OCI-LY7 (cell line): Measurements from ENCODE around the gene GAR1. TPM values are rescaled to one million over a fixed set of nuclear protein-coding genes. Genes with fewer than 3 reads are reported as not detected.

Source experiments
- BruUV-seq: library from RNA; stranded (reverse); fragments of 400-500 nt; replicated peaks from 2 replicates; lab custom pipeline; 2021; lab: Mats Ljungman, UMichigan
- CTCF ChIA-PET: fragments of 300-600 bp; sonication (Branson Sonifier 250); formaldehyde crosslinking; loops from one replicate; lab custom pipeline; 2022; ENCODE audit warnings: antibody characterized with exemption; ENCODE audit not compliant: unreplicated experiment; lab: Charles Lee
- POLR2A ChIA-PET: fragments of 300-600 bp; sonication (Branson Sonifier 250); formaldehyde crosslinking; loops from one replicate; lab custom pipeline; 2022; ENCODE audit warnings: antibody characterized with exemption; lab: Charles Lee
- DNase-seq: peaks from one replicate; pipeline ENCODE4 v3.0.0-alpha.2; 2015; ENCODE audit warnings: low spot score
- H2AFZ ChIP-seq: fragments of 200-600 bp; sonication (generic), shearing (Covaris generic); 2 replicates; pipeline ENCODE4 v1.6.1; 2014; ENCODE audit warnings: mild to moderate bottlenecking, antibody characterized with exemption, low read length, moderate library complexity
- H3K27ac ChIP-seq: fragments of 200-600 bp; sonication (generic); 2 replicates; pipeline ENCODE4 v1.5.1; 2014; ENCODE audit warnings: mixed run types, low read depth, mild to moderate bottlenecking, moderate library complexity, low read length, inconsistent platforms; ENCODE audit not compliant: poor library complexity, severe bottlenecking
- H3K36me3 ChIP-seq: fragments of 200-600 bp; sonication (generic); 2 replicates; pipeline ENCODE4 v1.6.1; 2014; ENCODE audit warnings: mild to moderate bottlenecking, antibody characterized with exemption, low read length, moderate library complexity, mixed read lengths; ENCODE audit not compliant: insufficient read depth
- H3K4me1 ChIP-seq: fragments of 200-600 bp; sonication (generic); 2 replicates; pipeline ENCODE4 v1.5.1; 2014; ENCODE audit warnings: mild to moderate bottlenecking, low read length; ENCODE audit not compliant: insufficient read depth, poor library complexity, severe bottlenecking
- H3K4me2 ChIP-seq: fragments of 200-600 bp; sonication (generic); 2 replicates; pipeline ENCODE4 v1.6.1; 2014; ENCODE audit warnings: mild to moderate bottlenecking, low read length
- H3K4me3 ChIP-seq: fragments of 200-600 bp; sonication (generic); 2 replicates; pipeline ENCODE4 v1.5.1; 2014; ENCODE audit warnings: mild to moderate bottlenecking, low read depth, low read length; ENCODE audit not compliant: poor library complexity, severe bottlenecking
- H3K79me2 ChIP-seq: fragments of 200-600 bp; sonication (generic); 2 replicates; pipeline ENCODE4 v1.6.1; 2016; ENCODE audit warnings: low read depth, mild to moderate bottlenecking, low read length, moderate library complexity, mixed read lengths; ENCODE audit not compliant: insufficient read depth
- H3K9me2 ChIP-seq: fragments of 200-600 bp; sonication (generic); 2 replicates; pipeline ENCODE4 v1.6.1; 2016; ENCODE audit warnings: mild to moderate bottlenecking, low read length, mixed read lengths; ENCODE audit not compliant: insufficient read depth
- H3K9me3 ChIP-seq: fragments of 200-600 bp; sonication (generic); 2 replicates; pipeline ENCODE4 v1.6.1; 2014; ENCODE audit warnings: mild to moderate bottlenecking, mixed run types, low read length, mixed read lengths
- H4K20me1 ChIP-seq: fragments of 200-600 bp; sonication (generic); 2 replicates; pipeline ENCODE4 v1.6.1; 2014; ENCODE audit warnings: mild to moderate bottlenecking, antibody characterized with exemption, low read length, moderate library complexity, mixed read lengths; ENCODE audit not compliant: insufficient read depth
- EZH2phosphoT487 ChIP-seq: fragments of 200-600 bp; sonication (generic); IDR thresholded peaks from 2 replicates; pipeline ENCODE4 v1.6.1; 2018; ENCODE audit warnings: low read depth, borderline replicate concordance, mild to moderate bottlenecking, mixed run types, antibody characterized with exemption, low read length, moderate library complexity, mixed read lengths
- intact Hi-C: fragments of 100-400 bp; cut with micrococcal nuclease; formaldehyde crosslinking; loops from one replicate; pipeline ENCODE4 v1.10.0; 2022; ENCODE audit not compliant: unreplicated experiment
- total RNA-seq, 2 experiments: library from RNA; depleted of rRNA in 1 of 2; stranded (reverse); fragments of >200 nt in 1 of 2; shearing (Covaris generic) in 1 of 2; gene quantifications; 2 replicates each; pipeline ENCODE4 v1.2.3, GENCODE V29; 2014 to 2022
- TF ChIP-seq, protein P1 (sequence below): fragments of 200-600 bp; sonication (generic); conservative IDR thresholded peaks from 2 replicates; pipeline ENCODE4 v1.5.1; 2014; ENCODE audit warnings: mild to moderate bottlenecking, antibody characterized with exemption, low read length, moderate library complexity, mixed read lengths

Gene GAR1
- total RNA-seq, 2 experiments from 2014 or later = 16.4 to 42.5 TPM

- Histone ChIP-seq H4K20me1 (0 out of 2 replicates have a peak, but pooled peaks cover 7% of the 10 kb centered on the region), H3K36me3 (peaks cover 85% of the 10 kb centered on the region), H3K4me1 (peaks cover 17% of the 10 kb centered on the region), H3K27ac (no peak overlapping the region), H2AFZ (no peak overlapping the region), H3K4me2 (no peak overlapping the region), H3K9me3 (no peaks in the 10 kb centered on the region), H3K79me2 (peaks cover 30% of the 10 kb centered on the region), H3K4me3 (no peak overlapping the region), H3K9me2 (no peaks in the 10 kb centered on the region)
- no peak for DNase-seq
- CTCF ChIA-PET = no interaction called here
- POLR2A ChIA-PET = interaction anchor here (0.6 to 0.8 kb wide), 2 partner anchors 36 to 129 kb away, joined by 3 read pairs; no protein-coding TSS in a partner anchor
- intact Hi-C loops = no loop called here
- BruUV-seq = no TSS peak
- TF ChIP-seq, protein P1, sequence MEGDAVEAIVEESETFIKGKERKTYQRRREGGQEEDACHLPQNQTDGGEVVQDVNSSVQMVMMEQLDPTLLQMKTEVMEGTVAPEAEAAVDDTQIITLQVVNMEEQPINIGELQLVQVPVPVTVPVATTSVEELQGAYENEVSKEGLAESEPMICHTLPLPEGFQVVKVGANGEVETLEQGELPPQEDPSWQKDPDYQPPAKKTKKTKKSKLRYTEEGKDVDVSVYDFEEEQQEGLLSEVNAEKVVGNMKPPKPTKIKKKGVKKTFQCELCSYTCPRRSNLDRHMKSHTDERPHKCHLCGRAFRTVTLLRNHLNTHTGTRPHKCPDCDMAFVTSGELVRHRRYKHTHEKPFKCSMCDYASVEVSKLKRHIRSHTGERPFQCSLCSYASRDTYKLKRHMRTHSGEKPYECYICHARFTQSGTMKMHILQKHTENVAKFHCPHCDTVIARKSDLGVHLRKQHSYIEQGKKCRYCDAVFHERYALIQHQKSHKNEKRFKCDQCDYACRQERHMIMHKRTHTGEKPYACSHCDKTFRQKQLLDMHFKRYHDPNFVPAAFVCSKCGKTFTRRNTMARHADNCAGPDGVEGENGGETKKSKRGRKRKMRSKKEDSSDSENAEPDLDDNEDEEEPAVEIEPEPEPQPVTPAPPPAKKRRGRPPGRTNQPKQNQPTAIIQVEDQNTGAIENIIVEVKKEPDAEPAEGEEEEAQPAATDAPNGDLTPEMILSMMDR = no peak
- TF ChIP-seq EZH2phosphoT487 = no peak
These were observed 5.0 kb downstream of the GAR1 start for GRCh38 chr4:109820563-109820962.

DNA sequence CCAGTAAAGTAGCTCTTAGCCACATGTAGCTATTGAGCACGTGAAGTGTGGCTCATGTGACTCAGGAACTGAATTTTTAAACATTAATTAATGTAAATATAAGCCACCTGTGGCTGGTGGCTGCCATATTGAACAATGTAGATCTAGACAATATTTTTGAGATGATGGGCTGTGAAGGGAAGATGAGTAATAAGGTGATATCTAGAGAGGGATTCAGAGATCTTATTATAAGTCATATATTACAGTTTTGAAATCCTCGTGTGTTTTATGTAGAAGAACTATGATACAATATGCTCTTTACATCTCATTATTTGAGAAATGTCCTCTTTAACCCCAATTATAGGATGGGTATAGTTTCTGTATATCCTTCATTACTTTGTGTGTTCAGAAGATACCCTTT, 5.6 kb downstream of the GAR1 start:
- intact Hi-C loops = no loop called here
- Histone ChIP-seq H3K4me1 (peaks cover 17% of the 10 kb centered on the region), H2AFZ (no peak overlapping the region), H3K4me3 (no peak overlapping the region), H3K79me2 (peaks cover 24% of the 10 kb centered on the region), H4K20me1 (0 out of 2 replicates have a peak, but pooled peaks cover 7% of the 10 kb centered on the region), H3K4me2 (no peak overlapping the region), H3K27ac (no peak overlapping the region), H3K9me3 (no peaks in the 10 kb centered on the region), H3K9me2 (no peaks in the 10 kb centered on the region), H3K36me3 (peaks cover 88% of the 10 kb centered on the region)
- no peak for DNase-seq
- TF ChIP-seq EZH2phosphoT487 = no peak
- TF ChIP-seq, protein P1 = no peak
- BruUV-seq = no TSS peak
- CTCF ChIA-PET = no interaction called here
- POLR2A ChIA-PET = interaction anchor here (0.6 to 0.8 kb wide), 2 partner anchors 35 to 129 kb away, joined by 3 read pairs; no protein-coding TSS in a partner anchor

DNA sequence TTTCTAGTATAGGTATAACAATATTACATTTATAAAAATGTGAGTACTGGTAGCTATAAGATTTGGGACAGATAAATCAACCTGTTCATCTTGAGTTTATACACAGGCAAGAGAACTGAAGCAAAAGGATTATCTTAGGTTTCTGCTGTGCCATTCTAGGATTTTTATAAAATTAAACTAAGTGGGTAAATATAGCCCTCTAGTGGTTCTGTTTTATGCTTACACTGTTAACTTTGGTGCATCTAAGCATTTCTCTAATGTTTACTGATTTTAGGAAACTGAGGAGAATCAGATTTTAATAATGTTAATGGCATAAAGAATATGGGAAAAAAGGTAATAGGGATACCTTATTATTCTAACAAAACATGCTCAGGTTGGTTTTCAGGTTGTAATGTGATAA, 11.2 kb downstream of the GAR1 start:
- Histone ChIP-seq H4K20me1 (no peaks in the 10 kb centered on the region), H3K27ac (no peak overlapping the region), H3K4me1 (no peaks in the 10 kb centered on the region), H3K79me2 (no peaks in the 10 kb centered on the region), H3K9me3 (no peaks in the 10 kb centered on the region), H2AFZ (no peak overlapping the region), H3K36me3 (peaks cover 72% of the 10 kb centered on the region), H3K4me2 (no peak overlapping the region), H3K9me2 (no peaks in the 10 kb centered on the region), H3K4me3 (no peak overlapping the region)
- BruUV-seq = no TSS peak
- intact Hi-C loops = loop anchor here (2.0 to 5.0 kb wide), 2 partner anchors 151 to 404 kb away; no protein-coding TSS in a partner anchor
- no peak for TF ChIP-seq EZH2phosphoT487
- TF ChIP-seq, protein P1 = peak; percentile 87
- POLR2A ChIA-PET = interaction anchor here (1.5 kb wide), 1 partner anchor 10 kb away, joined by 5 read pairs; no protein-coding TSS in a partner anchor
- peak; percentile 47 for DNase-seq
- CTCF ChIA-PET = no interaction called here
